Measurements from ENCODE around the gene C4orf50.
"Not testable (repeated sequence)": the region's sequence is repeated elsewhere in the genome, so short reads cannot be mapped to it uniquely, and the experiment has no call there.

C4orf50 gene

GRCh38 chr4:6019316-6020263 lies 1.4 kb upstream of the C4orf50 start:
- DNase-seq (ENCODE audit: low read depth in 3 of 3, low spot score in 1 of 3) = no peak

GRCh38 chr4:6017800-6018199 lies 431 bp downstream of the C4orf50 start:
- DNase-seq (ENCODE audit: low read depth in 3 of 3, low spot score in 1 of 3) = no peak

- no peak for DNase-seq (ENCODE audit: low read depth in 3 of 3, low spot score in 1 of 3)
Observed at GRCh38 chr4:6017030-6017429, 1.2 kb downstream of the C4orf50 start.

GRCh38 chr4:6013564-6013963 lies 4.7 kb downstream of the C4orf50 start:
- no peak for DNase-seq (ENCODE audit: low read depth in 3 of 3, low spot score in 1 of 3)

- no peak for DNase-seq (ENCODE audit: low read depth in 3 of 3, low spot score in 1 of 3)
Observed at GRCh38 chr4:6012200-6012599, 6.0 kb downstream of the C4orf50 start.

- DNase-seq (ENCODE audit: low read depth in 3 of 3, low spot score in 1 of 3) = no peak
Observed at GRCh38 chr4:6011686-6012085, 6.5 kb downstream of the C4orf50 start.

GRCh38 chr4:6011271-6011671 lies 7.0 kb downstream of the C4orf50 start:
- no peak for DNase-seq (ENCODE audit: low read depth in 3 of 3, low spot score in 1 of 3)

- no peak for DNase-seq (ENCODE audit: low read depth in 3 of 3, low spot score in 1 of 3)
Observed at GRCh38 chr4:6010789-6011188, 7.4 kb downstream of the C4orf50 start.

GRCh38 chr4:6009452-6009851 lies 8.8 kb downstream of the C4orf50 start:
- DNase-seq (ENCODE audit: low read depth in 3 of 3, low spot score in 1 of 3) = no peak

- no peak for DNase-seq (ENCODE audit: low read depth in 3 of 3, low spot score in 1 of 3)
Observed at GRCh38 chr4:6008766-6009385, 9.4 kb downstream of the C4orf50 start.

- no peak for DNase-seq (ENCODE audit: low read depth in 3 of 3, low spot score in 1 of 3)
Observed at GRCh38 chr4:6008092-6008551, 10.1 kb downstream of the C4orf50 start.

GRCh38 chr4:6005175-6005574 lies 13.1 kb downstream of the C4orf50 start:
- DNase-seq (ENCODE audit: low read depth in 3 of 3, low spot score in 1 of 3) = no peak

GRCh38 chr4:6003485-6003884 lies 14.7 kb downstream of the C4orf50 start:
- DNase-seq (ENCODE audit: low read depth in 3 of 3, low spot score in 1 of 3) = not testable (repeated sequence)

GRCh38 chr4:6002926-6003325 lies 15.3 kb downstream of the C4orf50 start:
- DNase-seq (ENCODE audit: low read depth in 3 of 3, low spot score in 1 of 3) = no peak

- DNase-seq (ENCODE audit: low read depth in 3 of 3, low spot score in 1 of 3) = no peak
Observed at GRCh38 chr4:6002492-6002833, 15.8 kb downstream of the C4orf50 start.

- no peak for DNase-seq (ENCODE audit: low read depth in 3 of 3, low spot score in 1 of 3)
Observed at GRCh38 chr4:6001680-6002491, 16.3 kb downstream of the C4orf50 start.

- no peak for DNase-seq (ENCODE audit: low read depth in 3 of 3, low spot score in 1 of 3)
Observed at GRCh38 chr4:5999830-6000365, 18.3 kb downstream of the C4orf50 start.

- DNase-seq (ENCODE audit: low read depth in 3 of 3, low spot score in 1 of 3) = no peak
Observed at GRCh38 chr4:5999356-5999755, 18.9 kb downstream of the C4orf50 start.

GRCh38 chr4:5998333-5998936 lies 19.8 kb downstream of the C4orf50 start:
- DNase-seq (ENCODE audit: low read depth in 3 of 3, low spot score in 1 of 3) = no peak

- DNase-seq (ENCODE audit: low read depth in 3 of 3, low spot score in 1 of 3) = no peak
Observed at GRCh38 chr4:5996641-5997040, 21.6 kb downstream of the C4orf50 start.

Data from stimulated activated CD4-positive, alpha-beta T cell treated with anti-CD3 and anti-CD28 coated beads, TNF-alpha, amount 100 ng/mL, for 1 hour (primary cell).